Dedifferentiated amniotic fluid mesenchymal stem cell (primary cell): ENCODE measurements around the gene YLPM1.
A peak's percentile ranks its signal among the peaks of the same experiment; 100 is the strongest.
"Not testable (repeated sequence)": the region's sequence is repeated elsewhere in the genome, so short reads cannot be mapped to it uniquely, and the experiment has no call there.

ENCODE experiments used
- DNase-seq: peaks from one replicate; pipeline ENCODE4 v3.0.0-alpha.2; 2016; ENCODE audit errors: extremely low spot score

Gene YLPM1, protein sequence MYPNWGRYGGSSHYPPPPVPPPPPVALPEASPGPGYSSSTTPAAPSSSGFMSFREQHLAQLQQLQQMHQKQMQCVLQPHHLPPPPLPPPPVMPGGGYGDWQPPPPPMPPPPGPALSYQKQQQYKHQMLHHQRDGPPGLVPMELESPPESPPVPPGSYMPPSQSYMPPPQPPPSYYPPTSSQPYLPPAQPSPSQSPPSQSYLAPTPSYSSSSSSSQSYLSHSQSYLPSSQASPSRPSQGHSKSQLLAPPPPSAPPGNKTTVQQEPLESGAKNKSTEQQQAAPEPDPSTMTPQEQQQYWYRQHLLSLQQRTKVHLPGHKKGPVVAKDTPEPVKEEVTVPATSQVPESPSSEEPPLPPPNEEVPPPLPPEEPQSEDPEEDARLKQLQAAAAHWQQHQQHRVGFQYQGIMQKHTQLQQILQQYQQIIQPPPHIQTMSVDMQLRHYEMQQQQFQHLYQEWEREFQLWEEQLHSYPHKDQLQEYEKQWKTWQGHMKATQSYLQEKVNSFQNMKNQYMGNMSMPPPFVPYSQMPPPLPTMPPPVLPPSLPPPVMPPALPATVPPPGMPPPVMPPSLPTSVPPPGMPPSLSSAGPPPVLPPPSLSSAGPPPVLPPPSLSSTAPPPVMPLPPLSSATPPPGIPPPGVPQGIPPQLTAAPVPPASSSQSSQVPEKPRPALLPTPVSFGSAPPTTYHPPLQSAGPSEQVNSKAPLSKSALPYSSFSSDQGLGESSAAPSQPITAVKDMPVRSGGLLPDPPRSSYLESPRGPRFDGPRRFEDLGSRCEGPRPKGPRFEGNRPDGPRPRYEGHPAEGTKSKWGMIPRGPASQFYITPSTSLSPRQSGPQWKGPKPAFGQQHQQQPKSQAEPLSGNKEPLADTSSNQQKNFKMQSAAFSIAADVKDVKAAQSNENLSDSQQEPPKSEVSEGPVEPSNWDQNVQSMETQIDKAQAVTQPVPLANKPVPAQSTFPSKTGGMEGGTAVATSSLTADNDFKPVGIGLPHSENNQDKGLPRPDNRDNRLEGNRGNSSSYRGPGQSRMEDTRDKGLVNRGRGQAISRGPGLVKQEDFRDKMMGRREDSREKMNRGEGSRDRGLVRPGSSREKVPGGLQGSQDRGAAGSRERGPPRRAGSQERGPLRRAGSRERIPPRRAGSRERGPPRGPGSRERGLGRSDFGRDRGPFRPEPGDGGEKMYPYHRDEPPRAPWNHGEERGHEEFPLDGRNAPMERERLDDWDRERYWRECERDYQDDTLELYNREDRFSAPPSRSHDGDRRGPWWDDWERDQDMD (N-terminal part only)

DNA sequence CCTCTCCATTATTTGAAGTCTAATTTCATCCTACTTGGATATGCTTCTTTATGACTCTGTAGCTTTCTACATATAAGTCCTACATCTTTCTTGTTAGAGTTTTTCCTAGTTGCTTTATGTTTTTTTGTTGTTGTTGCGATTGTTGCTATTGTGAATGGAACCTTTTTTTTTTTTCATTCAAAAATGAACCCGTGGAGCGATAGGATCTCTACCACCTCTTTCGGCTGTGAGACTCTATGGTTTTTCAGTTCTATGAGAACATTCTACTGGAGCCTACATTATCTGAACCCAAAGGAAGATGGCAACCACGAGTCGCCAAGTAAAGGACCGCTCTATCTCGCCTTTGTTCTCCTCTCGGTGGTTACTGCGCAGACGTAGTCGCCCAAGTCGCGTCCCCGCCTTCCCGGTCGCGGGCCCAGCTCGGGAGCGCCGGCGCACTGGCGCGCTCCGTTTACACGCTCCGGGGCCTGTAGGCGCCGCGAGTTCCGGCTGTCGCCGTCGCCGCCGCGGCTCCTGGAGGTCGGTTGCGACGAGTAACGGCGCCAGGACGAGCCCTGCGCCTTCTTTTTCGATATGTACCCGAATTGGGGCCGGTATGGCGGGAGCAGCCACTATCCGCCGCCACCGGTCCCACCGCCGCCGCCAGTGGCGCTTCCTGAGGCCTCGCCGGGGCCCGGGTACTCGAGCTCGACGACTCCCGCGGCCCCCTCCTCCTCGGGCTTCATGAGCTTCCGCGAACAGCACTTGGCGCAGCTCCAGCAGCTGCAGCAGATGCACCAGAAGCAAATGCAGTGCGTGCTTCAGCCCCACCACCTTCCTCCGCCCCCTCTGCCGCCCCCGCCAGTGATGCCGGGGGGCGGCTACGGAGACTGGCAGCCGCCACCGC lies at the start of gene YLPM1:
YLPM1 (plus strand) TSS at position 400 of the 886 bp plus-strand sequence; CDS start at position 574, 174 bp downstream.
- peak; percentile 94 for DNase-seq

DNA sequence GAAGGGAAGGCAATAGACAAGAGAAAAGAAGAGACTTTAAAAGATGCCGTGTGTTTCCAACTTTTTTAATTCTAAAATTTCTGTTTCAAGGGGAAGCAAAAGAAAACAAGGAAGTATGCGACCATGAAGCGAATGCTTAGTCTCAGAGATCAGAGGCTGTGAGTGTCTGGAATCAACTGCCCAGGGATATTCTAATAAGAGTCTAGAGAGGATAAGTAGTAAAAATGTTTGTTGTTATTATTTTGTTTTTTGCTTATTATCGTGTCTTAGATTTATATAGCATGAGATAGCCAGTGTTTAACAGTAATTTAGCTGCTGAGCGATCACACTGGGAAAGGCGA lies 49.8 kb upstream of the YLPM1 start:
- DNase-seq, result no peak

DNA sequence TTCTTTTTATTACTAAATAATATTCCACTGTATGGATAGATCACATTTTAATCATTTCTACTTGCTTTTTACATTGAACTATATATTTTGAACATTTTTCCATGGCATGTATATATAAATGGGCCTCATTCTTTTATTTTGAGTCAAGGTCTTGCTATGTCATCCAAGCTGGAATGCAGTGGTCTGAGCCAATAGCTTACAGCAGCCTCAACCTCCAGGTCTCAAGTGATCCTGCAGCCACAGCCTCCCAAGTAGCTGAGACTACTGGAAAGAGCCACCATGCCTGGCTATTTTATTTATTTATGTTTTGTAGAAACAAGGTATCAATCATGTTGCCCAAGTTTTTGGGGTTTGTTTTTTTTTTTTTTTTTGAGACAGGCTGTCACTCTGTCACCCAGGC lies 42.6 kb upstream of the YLPM1 start:
- DNase-seq, result no peak

DNA sequence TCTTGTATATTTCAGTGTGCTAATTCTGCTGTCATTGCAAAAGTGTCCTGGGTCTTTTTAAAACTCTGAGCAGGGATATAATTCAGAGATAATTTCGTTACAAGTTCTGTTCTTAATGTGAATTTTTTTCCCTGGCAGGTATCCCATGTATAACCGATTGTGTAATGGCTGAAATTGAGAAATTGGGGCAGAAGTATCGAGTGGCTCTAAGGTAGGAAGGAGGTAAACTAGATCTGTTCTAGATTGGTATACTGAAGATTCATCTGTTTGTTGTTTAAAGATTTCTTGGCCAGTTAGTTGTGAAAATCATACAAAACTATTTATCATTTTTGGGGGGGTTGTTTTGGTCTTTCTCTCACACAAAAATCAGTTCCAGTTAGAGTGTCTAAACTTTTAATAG lies 40.0 kb upstream of the YLPM1 start:
- DNase-seq, result no peak

DNA sequence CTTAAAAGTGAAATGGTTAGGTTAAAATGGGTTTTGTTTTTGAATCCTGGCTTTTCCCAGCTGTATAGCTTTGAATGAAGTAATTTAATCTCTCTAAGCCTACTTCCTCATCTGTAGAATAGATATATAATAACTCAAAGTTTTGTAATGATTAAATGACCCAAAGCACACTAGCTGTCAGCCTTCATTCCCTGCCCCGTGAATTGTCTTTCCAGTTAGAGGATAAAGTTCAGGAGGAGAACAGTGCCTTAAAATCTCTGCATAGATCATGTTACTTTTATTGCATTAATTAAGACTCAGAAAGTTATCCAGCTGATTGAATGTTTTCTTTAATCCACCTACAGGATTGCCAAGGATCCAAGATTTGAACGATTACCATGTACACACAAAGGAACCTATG lies 30.7 kb upstream of the YLPM1 start:
- no peak for DNase-seq

DNA sequence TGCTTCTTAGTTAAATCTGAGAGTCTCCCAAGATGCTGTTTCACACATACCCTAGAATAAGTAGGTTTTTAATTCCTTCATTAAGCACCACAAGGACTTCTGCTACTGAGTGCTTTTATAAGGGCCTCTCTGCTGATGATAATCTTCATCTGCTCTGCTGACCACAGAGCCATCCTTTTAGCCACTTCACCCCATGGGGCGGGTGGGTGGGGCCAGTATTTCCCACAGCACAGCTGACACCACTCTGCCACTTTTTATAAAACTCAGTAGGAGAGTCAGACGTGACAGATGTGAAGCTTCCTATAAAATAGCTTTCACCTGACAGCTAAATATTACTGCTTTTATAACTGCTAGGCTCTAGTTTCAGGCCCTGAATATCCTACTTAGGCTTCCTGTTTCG lies 29.9 kb upstream of the YLPM1 start:
- no peak for DNase-seq

DNA sequence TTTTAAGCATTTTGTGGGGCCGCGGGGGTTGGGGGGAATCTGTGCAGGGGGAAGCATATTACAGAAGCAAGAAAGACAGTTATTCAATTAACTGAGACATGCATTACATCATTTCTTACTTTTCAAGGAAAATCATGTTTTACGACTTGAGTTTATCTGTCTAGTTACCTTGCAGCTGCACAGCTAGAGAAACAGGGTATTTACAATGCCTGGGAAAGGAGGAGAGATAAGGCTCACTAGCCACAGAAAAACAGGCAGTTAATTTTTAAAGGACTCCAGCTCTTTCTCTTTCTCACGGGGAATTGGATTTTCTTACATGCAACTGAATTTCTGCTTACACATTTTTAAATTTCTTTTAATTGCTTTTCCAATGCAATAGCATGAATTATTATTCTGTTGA lies 28.0 kb upstream of the YLPM1 start:
- no peak for DNase-seq

DNA sequence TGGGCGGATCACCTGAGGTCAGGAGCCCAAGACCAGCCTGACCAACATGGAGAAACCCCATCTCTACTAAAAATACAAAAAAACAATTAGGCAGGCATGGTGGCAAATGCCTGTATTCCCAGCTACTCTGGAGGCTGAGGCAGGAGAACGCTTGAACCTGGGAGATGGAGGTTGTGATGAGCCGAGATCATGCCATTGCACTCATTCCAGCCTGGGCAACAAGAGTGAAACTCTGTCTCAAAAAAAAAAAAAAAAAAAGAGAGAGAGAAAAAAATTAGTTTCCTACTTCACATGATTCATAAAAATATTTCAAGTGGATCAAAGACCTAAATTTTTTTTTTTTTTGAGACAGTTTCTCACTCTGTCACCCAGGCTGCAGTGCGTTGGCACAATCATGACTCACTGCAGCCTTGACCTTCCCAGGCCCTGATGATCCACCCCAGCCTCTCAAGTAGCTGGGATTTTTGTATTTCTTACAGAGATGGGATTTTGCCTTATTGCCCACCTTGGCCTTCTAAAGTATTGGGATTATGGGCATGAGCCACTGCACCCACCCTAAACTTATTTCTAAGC lies 25.3 kb upstream of the YLPM1 start:
- DNase-seq, result no peak

DNA sequence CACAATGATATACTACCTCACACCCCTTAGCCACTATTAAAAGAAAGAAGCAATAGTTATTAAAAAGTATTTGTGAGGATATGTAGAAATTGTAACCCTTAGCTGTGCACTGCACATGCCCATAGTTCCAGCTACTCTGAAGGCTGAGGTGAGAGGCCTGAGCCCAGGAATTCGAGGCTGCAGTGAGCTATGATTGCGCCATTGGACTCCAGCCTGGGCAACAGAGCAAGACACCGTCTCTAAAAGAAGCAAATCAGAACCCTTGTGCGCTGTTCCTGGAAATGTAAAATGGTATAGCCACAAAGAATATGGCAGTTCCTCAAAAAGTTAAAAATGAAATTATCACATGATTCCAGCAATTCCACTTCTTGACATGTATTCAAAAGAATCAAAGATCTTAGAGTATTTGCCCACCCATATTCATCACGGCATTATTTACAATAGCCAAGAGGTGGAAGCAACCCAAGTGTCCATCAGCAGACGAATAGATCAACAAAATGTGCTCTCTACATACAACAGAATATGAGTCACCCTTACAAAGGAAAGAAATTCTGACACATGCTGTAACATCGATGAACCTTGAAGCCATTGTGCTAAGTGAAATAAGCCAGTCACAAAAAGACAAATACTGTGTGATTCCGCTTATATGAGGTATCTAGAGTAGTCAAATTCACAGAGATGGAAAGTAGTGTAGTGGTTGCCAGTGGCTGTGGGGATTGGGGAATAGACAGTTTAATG lies 23.7 kb upstream of the YLPM1 start:
- no peak for DNase-seq

DNA sequence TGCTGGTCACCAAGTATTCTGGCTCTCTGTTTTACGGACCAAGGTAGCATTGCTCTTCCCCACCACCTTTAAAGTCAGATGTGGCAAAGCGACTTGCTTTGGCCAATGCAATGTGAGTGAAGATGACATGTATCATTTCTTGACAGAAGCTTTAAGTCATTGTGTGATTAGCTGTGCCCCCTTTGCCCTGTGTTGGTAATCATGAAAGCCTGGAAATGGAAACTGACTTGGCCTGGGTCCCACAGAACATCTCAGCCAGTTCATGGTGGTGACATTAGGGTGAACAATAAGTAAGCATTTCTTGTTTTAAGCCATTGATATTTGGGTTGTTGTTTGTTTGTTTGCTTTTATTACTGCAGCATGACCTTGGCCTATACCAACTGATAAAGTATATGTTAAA lies 15.9 kb upstream of the YLPM1 start:
- DNase-seq, result no peak

DNA sequence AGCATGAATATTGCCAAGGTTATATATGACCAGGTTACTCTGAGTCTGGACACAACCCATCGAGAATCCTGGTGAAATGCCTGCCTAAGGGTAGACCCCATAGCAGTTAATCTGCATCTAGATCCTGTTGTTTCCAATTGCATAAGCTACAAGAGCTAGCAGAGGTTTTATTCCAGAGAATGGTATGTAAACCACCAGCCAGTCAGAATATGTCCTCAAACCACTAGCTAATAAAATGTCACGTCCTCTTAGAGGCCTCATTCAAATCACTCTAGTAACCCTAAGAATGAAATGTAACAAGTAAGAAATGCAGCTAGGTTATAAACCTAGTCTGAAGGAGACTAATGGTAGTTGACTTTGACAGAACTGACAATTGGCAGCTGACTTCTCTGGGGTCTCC lies 9.0 kb upstream of the YLPM1 start:
- no peak for DNase-seq

DNA sequence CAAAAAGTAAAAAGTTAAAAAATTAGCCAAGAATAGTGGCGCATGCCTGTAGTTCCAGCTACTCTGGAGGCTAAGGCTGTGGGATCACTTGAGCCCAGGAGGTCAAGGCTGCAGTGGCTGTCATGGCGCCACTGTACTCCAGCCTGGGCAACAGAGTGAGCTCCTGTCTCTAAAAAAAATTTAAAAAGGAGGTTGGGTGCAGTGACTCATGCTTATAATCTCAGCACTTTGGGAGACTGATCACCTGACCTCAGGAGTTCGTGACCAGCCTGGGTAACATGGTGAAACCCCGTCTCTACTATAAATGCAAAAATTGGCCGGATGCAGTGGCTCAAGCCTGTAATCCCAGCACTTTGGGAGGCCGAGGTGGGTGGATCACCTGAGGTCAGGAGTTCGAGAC lies 8.2 kb upstream of the YLPM1 start:
- no peak for DNase-seq

DNA sequence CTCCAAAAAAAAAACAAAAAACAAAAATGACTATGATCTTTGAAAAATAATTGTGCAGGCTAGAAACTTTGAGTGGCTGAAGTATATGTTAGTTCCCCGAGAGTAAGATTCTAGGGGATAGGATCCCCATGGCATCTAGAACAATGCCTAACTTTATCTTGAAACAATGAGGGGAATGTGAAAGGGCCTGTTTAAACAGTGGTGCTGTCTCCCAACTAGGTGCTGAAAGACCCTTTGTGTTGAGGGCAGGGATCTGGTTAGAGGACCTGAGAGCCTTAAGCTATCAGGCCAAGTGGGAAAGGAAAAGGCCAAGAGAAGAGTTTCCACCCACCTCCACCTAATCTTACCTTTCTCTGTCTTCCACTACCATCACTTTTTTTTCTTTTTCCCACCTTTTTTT lies 6.8 kb upstream of the YLPM1 start:
- no peak for DNase-seq

DNA sequence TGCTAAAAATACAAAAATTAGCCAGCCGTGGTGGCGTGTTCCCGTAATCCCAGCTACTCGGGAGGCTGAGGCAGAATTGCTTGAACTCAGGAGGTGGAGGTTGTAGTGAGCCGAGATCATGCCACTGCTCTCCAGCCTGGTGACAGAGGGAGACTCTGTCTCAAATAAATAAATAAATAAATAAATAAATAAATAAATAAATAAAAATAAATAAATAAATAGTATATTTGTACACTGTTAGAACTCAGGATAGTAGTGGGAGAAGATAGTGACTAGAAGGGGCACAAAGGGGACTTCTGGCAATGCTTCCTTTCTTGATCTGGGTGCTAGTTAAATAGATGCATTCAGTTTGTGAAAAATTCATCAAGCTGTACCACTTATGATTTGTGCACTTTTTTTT lies 4.6 kb upstream of the YLPM1 start:
- not testable (repeated sequence) for DNase-seq

DNA sequence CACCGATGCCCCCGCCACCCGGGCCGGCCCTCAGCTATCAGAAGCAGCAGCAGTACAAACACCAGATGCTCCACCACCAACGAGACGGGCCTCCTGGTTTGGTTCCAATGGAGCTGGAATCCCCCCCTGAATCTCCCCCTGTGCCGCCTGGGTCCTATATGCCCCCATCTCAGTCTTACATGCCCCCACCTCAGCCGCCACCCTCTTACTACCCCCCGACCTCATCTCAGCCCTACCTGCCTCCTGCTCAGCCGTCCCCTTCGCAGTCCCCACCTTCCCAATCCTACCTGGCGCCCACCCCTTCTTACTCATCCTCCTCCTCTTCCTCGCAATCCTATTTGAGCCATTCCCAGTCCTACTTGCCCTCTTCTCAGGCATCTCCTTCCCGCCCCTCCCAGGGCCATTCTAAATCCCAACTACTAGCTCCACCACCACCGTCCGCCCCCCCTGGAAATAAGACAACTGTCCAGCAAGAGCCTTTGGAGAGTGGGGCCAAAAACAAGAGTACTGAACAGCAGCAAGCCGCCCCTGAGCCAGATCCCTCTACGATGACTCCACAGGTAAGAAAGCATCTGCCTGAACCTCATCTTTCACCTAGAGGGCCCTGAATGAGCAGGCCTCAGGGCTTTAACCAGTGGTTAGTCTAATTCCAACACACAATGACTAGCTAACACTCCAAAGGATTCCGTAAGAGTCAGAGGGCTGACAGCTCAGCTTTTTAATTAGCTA lies 851 bp downstream of the YLPM1 start:
- DNase-seq, result no peak

DNA sequence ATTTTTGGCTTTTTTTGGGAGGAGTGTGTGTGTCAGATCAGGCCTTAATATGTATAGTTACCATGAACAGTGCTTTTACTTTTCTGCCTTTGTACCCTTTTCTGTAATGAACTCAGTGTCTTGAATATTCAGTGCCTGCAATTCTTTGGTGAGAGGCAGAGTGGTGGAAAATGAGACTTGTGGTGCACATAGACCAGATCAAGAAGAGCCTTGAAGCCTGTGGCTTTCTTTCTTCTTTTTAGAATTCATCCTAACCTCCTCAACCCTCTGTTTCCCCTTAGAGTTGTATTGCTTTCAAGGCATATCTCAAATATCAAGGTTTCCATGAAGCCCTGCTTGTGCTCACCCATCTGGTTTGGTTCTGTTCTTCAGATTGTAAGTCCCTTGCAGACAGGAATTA lies 2.6 kb downstream of the YLPM1 start:
- DNase-seq, result no peak

DNA sequence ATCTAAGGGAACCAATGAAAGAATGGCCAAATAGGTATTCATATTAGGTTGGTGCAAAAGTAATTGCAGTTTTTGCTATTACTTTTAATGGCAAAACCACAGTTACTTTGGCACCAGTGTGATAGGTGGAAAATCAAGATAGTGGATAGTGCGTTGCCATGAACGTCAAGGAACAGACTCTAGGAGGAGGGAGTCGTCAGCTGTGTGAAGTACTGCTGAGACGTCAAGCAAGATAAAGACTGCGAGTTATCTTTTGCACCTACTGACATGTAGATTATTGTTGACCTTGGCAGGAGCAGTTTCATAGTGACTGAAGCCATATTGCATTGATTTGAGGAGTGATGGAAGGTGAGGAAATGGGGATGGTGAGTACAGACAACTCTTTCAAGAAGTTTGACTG lies 8.3 kb downstream of the YLPM1 start:
- DNase-seq, result no peak

DNA sequence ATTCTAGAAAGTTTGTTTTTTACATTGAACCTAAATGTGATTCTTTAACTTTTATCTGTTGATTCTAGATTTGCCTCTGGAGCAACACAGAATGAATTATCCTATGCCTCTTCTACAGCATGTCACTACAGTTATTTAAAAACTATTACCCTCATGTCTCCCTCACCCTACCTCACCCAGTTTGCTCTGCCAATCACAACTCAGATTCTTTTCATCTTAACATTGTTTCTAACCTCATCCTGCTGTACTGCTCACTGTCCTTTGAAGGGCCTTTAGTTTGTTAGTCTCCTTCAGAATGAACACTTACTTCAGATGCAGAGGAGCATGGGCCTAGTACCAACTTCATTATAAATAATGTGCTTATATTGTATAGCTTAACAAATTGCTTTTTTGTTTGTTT lies 21.5 kb downstream of the YLPM1 start:
- DNase-seq, result no peak

DNA sequence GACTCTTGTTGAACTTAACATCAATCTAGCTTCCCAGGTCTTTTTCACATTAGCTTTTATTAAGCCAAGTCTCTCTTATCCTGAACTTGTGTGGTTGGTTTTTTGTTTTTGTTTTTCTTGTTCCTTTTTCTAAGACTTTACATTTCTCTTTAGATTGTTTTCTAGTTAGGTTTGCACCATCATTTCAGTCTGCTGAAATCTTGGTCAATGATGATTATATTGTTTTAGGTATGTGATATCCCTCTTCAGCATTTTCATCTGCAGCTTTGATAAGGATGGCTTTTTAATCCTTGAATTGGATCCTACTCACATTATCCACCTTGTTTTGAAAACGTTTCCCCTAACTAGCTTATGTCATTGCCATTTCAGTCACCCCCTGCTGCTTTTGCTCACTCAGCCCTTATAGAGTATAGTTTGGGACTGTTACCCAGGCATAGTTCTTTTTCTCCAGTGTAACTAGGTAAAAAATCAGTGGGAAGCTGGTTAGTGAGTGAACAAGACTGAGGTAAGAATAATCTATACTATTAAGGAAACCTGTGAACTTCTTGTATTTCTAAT lies 22.0 kb downstream of the YLPM1 start:
- DNase-seq, result no peak
